Hepatocyte (in vitro differentiated cells): ENCODE data around the gene TIMM29. TPM values are rescaled to one million over a fixed set of nuclear protein-coding genes. Genes with fewer than 3 reads are reported as not detected.
"Not testable (repeated sequence)": the region's sequence is repeated elsewhere in the genome, so short reads cannot be mapped to it uniquely, and the experiment has no call there.

Source experiments
- DNase-seq: peaks from one replicate; pipeline ENCODE4 v3.0.0-alpha.2; 2016; ENCODE audit warnings: low spot score
- H2AFZ ChIP-seq: fragments of 200-600 bp; sonication (generic); 2 replicates; pipeline ENCODE4 v1.6.0; 2016; ENCODE audit warnings: antibody characterized with exemption, mild to moderate bottlenecking
- H3K27ac ChIP-seq: fragments of 200-600 bp; sonication (generic); 2 replicates; pipeline ENCODE4 v1.5.1; 2016; ENCODE audit warnings: mild to moderate bottlenecking
- H3K27me3 ChIP-seq: fragments of 200-600 bp; sonication (generic); 2 replicates; pipeline ENCODE4 v1.6.1; 2016
- H3K36me3 ChIP-seq: fragments of 200-600 bp; sonication (generic); replicated peaks from 2 replicates; pipeline ENCODE4 v1.5.1; 2016; ENCODE audit warnings: low read depth; ENCODE audit not compliant: insufficient read depth
- H3K4me1 ChIP-seq: fragments of 200-600 bp; sonication (generic); 2 replicates; pipeline ENCODE4 v1.5.1; 2016; ENCODE audit warnings: mild to moderate bottlenecking, moderate library complexity; ENCODE audit not compliant: insufficient read depth
- H3K4me2 ChIP-seq: fragments of 200-600 bp; sonication (generic); 2 replicates; pipeline ENCODE4 v1.6.0; 2016
- H3K4me3 ChIP-seq: fragments of 200-600 bp; sonication (generic); 2 replicates; pipeline ENCODE4 v1.5.1; 2016; ENCODE audit warnings: mild to moderate bottlenecking
- H3K79me2 ChIP-seq: fragments of 200-600 bp; sonication (generic); 2 replicates; pipeline ENCODE4 v1.6.0; 2017; ENCODE audit warnings: mild to moderate bottlenecking
- H3K9me2 ChIP-seq: fragments of 200-600 bp; sonication (generic); replicated peaks from 2 replicates; pipeline ENCODE4 v1.6.0; 2017; ENCODE audit warnings: mild to moderate bottlenecking; ENCODE audit not compliant: insufficient read depth
- H3K9me3 ChIP-seq: fragments of 200-600 bp; sonication (generic); 2 replicates; pipeline ENCODE4 v1.5.1; 2016; ENCODE audit warnings: low read depth, mild to moderate bottlenecking
- H4K20me1 ChIP-seq: fragments of 200-600 bp; sonication (generic); 2 replicates; pipeline ENCODE4 v1.6.0; 2016; ENCODE audit warnings: mild to moderate bottlenecking; ENCODE audit not compliant: insufficient read depth, poor library complexity, severe bottlenecking
- CTCF ChIP-seq: fragments of 200-600 bp; sonication (generic); IDR thresholded peaks from 2 replicates; pipeline ENCODE4 v1.5.1; 2016; ENCODE audit warnings: antibody characterized with exemption, mild to moderate bottlenecking; ENCODE audit not compliant: poor library complexity
- EZH2 ChIP-seq: fragments of 200-600 bp; sonication (generic); IDR thresholded peaks from 2 replicates; pipeline ENCODE4 v1.6.1; 2016; ENCODE audit warnings: antibody characterized with exemption, mild to moderate bottlenecking, borderline replicate concordance
- EZH2phosphoT487 ChIP-seq: fragments of 200-600 bp; sonication (generic); IDR thresholded peaks from one replicate; pipeline ENCODE4 v1.6.1; 2018; ENCODE audit warnings: antibody characterized with exemption, mild to moderate bottlenecking, low read depth, moderate library complexity; ENCODE audit not compliant: unreplicated experiment, severe bottlenecking
- WGBS: methylation state at CpG from one replicate; pipeline ENCODE4 v1.1.6; 2016; ENCODE audit warnings: low lambda C conversion rate; ENCODE audit errors: missing lambda C conversion rate; 5-methylcytosine and 5-hydroxymethylcytosine counted together
- polyA plus RNA-seq: library from polyadenylated mRNA; unstranded; fragments of >200 nt; fragmentation: Nextera tagmentation; extraction: Ambion mirVana; gene quantifications from 2 replicates; pipeline ENCODE4 v1.2.1, GENCODE V29; 2016
- total RNA-seq: library from RNA; depleted of rRNA; stranded (reverse); fragments of >200 nt; gene quantifications from 2 replicates; pipeline ENCODE4 v1.2.3, GENCODE V29; 2014

Gene TIMM29
- total and polyA plus RNA-seq, 2 experiments from 2014 or later, result 23.0 to 36.2 TPM

GRCh38 chr19:10935371-10936059 is 6.9 kb downstream of the TIMM29 start:
- Histone ChIP-seq H3K79me2 (peaks cover 28% of the 10 kb centered on the region), H3K9me3 (no peaks in the 10 kb centered on the region), H3K4me2 (no peak overlapping the region), H4K20me1 (peaks cover 4% of the 10 kb centered on the region), H3K4me1 (peaks cover 8% of the 10 kb centered on the region), H3K4me3 (no peak overlapping the region), H3K36me3 (no peaks in the 10 kb centered on the region), H3K27me3 (no peaks in the 10 kb centered on the region), H3K27ac (no peak overlapping the region), H2AFZ (no peak overlapping the region), H3K9me2 (no peaks in the 10 kb centered on the region)
- TF ChIP-seq EZH2 (no peak), EZH2phosphoT487 (no peak), CTCF (no peak)
- DNase-seq, result no peak
- 85% methylated on average over 9 of the region's 9 CpGs for WGBS

- H3K4me2 ChIP-seq, result peak overlapping the region; percentile 66
- WGBS, result 4% methylated on average over 11 of the region's 11 CpGs
- H3K4me3 ChIP-seq, result no peak overlapping the region
Measured at GRCh38 chr19:10936661-10937084, 8.1 kb downstream of the TIMM29 start.

GRCh38 chr19:10941649-10942048 is 13.0 kb downstream of the TIMM29 start:
- H3K79me2 ChIP-seq, H2AFZ ChIP-seq, H3K27ac ChIP-seq, H3K9me2 ChIP-seq, H3K4me1 ChIP-seq, H3K36me3 ChIP-seq, H3K27me3 ChIP-seq, DNase-seq, H4K20me1 ChIP-seq, H3K4me2 ChIP-seq, H3K4me3 ChIP-seq, H3K9me3 ChIP-seq: not testable (repeated sequence)
- WGBS, result 88% methylated on average over 14 of the region's 14 CpGs

More at GRCh38 chr19:10936661-10937084, 8.1 kb downstream of the TIMM29 start:
- Histone ChIP-seq H3K27me3 (no peaks in the 10 kb centered on the region), H3K36me3 (no peaks in the 10 kb centered on the region), H3K27ac (peak overlapping the region; percentile 8), H3K79me2 (peaks cover 17% of the 10 kb centered on the region), H3K9me3 (no peaks in the 10 kb centered on the region), H4K20me1 (peaks cover 4% of the 10 kb centered on the region), H2AFZ (peak overlapping the region; percentile 71), H3K4me1 (peaks cover 8% of the 10 kb centered on the region), H3K9me2 (no peaks in the 10 kb centered on the region)
- DNase-seq, result peak; percentile 91
- TF ChIP-seq CTCF (peak; percentile 67), EZH2 (no peak)

GRCh38 chr19:10943412-10943811 is 14.8 kb downstream of the TIMM29 start:
- H3K4me1 ChIP-seq, H3K27ac ChIP-seq, H3K4me3 ChIP-seq, H3K4me2 ChIP-seq, H3K36me3 ChIP-seq, H3K27me3 ChIP-seq, H3K9me2 ChIP-seq, H3K9me3 ChIP-seq, H2AFZ ChIP-seq, H4K20me1 ChIP-seq, DNase-seq, H3K79me2 ChIP-seq: not testable (repeated sequence)
- WGBS, result 84% methylated on average over 4 of the region's 4 CpGs
